IMR-90 (cell line): Measurements from ENCODE around the gene LFNG. TPM values are rescaled to one million over a fixed set of nuclear protein-coding genes. Genes with fewer than 3 reads are reported as not detected.

Source experiments
- ATAC-seq: fragments of 200-7000 bp; cut with Tn5 transposase; 2 replicates; pipeline ENCODE4 v1.9.1; 2020; ENCODE audit warnings: low read depth, mild to moderate bottlenecking, moderate library complexity
- BruUV-seq: library from RNA; stranded (reverse); fragments of 400-500 nt; replicated peaks from 2 replicates; lab custom pipeline; 2021; lab: Mats Ljungman, UMichigan
- CTCF ChIA-PET: fragments of 300-600 bp; formaldehyde crosslinking; extraction: SDS; loops from one replicate; lab custom pipeline; 2021; ENCODE audit warnings: antibody characterized with exemption; lab: Yijun Ruan, JAX
- POLR2A ChIA-PET: fragments of 300-600 bp; sonication (Branson Sonifier 250); formaldehyde crosslinking; loops from one replicate; lab custom pipeline; 2022; ENCODE audit warnings: antibody characterized with exemption; ENCODE audit not compliant: unreplicated experiment; lab: Charles Lee
- DNase-seq: peaks from one replicate; pipeline ENCODE4 v3.0.0; 2013
- H2AFZ ChIP-seq: replicated peaks from 2 replicates; pipeline ENCODE3; 2013; ENCODE audit warnings: low read length, mild to moderate bottlenecking; ENCODE audit not compliant: poor library complexity
- H2AK5ac ChIP-seq: 2 replicates; pipeline ENCODE4 v1.6.1; 2013; ENCODE audit warnings: low read depth, low read length, inconsistent platforms
- H2AK9ac ChIP-seq: replicated peaks from 2 replicates; pipeline ENCODE3; 2013; ENCODE audit warnings: mild to moderate bottlenecking, low read depth, low read length, moderate library complexity; ENCODE audit not compliant: poor library complexity
- H2BK120ac ChIP-seq: 2 replicates; pipeline ENCODE4 v1.6.1; 2013; ENCODE audit warnings: low read depth, low read length, inconsistent platforms
- H2BK15ac ChIP-seq: 3 replicates; pipeline ENCODE4 v1.6.1; 2013; ENCODE audit warnings: low read depth, low read length, inconsistent platforms
- H2BK20ac ChIP-seq: 2 replicates; pipeline ENCODE4 v1.6.1; 2013; ENCODE audit warnings: low read depth, mild to moderate bottlenecking, inconsistent platforms, low read length, moderate library complexity
- H2BK5ac ChIP-seq: 2 replicates; pipeline ENCODE4 v1.6.1; 2013; ENCODE audit warnings: mild to moderate bottlenecking, low read depth, low read length, inconsistent platforms; ENCODE audit not compliant: poor library complexity, severe bottlenecking
- H3K14ac ChIP-seq: replicated peaks from 2 replicates; pipeline ENCODE4 v1.6.1; 2013; ENCODE audit warnings: low read depth, low read length, inconsistent platforms
- H3K18ac ChIP-seq: 2 replicates; pipeline ENCODE4 v1.6.1; 2013; ENCODE audit warnings: low read depth, low read length, control low read depth
- H3K23ac ChIP-seq: 2 replicates; pipeline ENCODE4 v1.6.1; 2013; ENCODE audit warnings: low read depth, low read length, inconsistent platforms
- H3K27ac ChIP-seq: 2 replicates; pipeline ENCODE4 v1.5.1; 2013; ENCODE audit warnings: mild to moderate bottlenecking, control low read depth, low read length; ENCODE audit not compliant: insufficient read depth
- H3K27me3 ChIP-seq: 2 replicates; pipeline ENCODE4 v1.6.1; 2013; ENCODE audit warnings: low read length; ENCODE audit not compliant: control insufficient read depth, insufficient read depth
- H3K36me3 ChIP-seq: 2 replicates; pipeline ENCODE4 v1.6.1; 2013; ENCODE audit warnings: low read length, mixed read lengths; ENCODE audit not compliant: control insufficient read depth, insufficient read depth
- H3K4ac ChIP-seq: 2 replicates; pipeline ENCODE4 v1.6.1; 2013; ENCODE audit warnings: low read depth, low read length, inconsistent platforms
- H3K4me1 ChIP-seq: 2 replicates; pipeline ENCODE4 v1.6.1; 2013; ENCODE audit warnings: low read length, mixed read lengths; ENCODE audit not compliant: control insufficient read depth, insufficient read depth
- H3K4me2 ChIP-seq: 2 replicates; pipeline ENCODE4 v1.6.1; 2013; ENCODE audit warnings: low read depth, mild to moderate bottlenecking, control low read depth, low read length, moderate library complexity
- H3K4me3 ChIP-seq: 2 replicates; pipeline ENCODE4 v1.5.1; 2013; ENCODE audit warnings: low read depth, mild to moderate bottlenecking, control low read depth, low read length, moderate library complexity; ENCODE audit not compliant: insufficient read depth
- H3K56ac ChIP-seq: 2 replicates; pipeline ENCODE4 v1.6.1; 2013; ENCODE audit warnings: low read length, inconsistent platforms; ENCODE audit not compliant: insufficient read depth; ENCODE audit errors: extremely low read depth
- H3K79me1 ChIP-seq, 2 experiments: 2 replicates each; pipeline ENCODE4 v1.6.1; 2013; ENCODE audit warnings: low read length in 2 of 2, inconsistent platforms in 1 of 2, low read depth in 1 of 2
- H3K9ac ChIP-seq: 2 replicates; pipeline ENCODE4 v1.6.1; 2013; ENCODE audit warnings: low read depth, low read length, control low read depth
- H3K9me1 ChIP-seq: 2 replicates; pipeline ENCODE4 v1.6.1; 2013; ENCODE audit warnings: low read length, inconsistent platforms; ENCODE audit not compliant: insufficient read depth
- H3K9me3 ChIP-seq: 2 replicates; pipeline ENCODE4 v1.6.1; 2013; ENCODE audit warnings: low read length; ENCODE audit not compliant: control insufficient read depth, insufficient read depth
- H4K20me1 ChIP-seq: 2 replicates; pipeline ENCODE4 v1.6.1; 2013; ENCODE audit warnings: low read length, inconsistent platforms; ENCODE audit not compliant: insufficient read depth
- H4K5ac ChIP-seq: 2 replicates; pipeline ENCODE4 v1.6.1; 2013; ENCODE audit warnings: mild to moderate bottlenecking, low read depth, low read length, control low read depth
- H4K8ac ChIP-seq, 2 experiments: 2 replicates each; pipeline ENCODE4 v1.6.1; 2013; ENCODE audit warnings: low read depth in 2 of 2, low read length in 2 of 2, control low read depth in 1 of 2, inconsistent platforms in 1 of 2
- H4K91ac ChIP-seq: 2 replicates; pipeline ENCODE4 v1.6.1; 2013; ENCODE audit warnings: low read depth, low read length, inconsistent platforms; ENCODE audit not compliant: insufficient read depth
- BHLHE40 ChIP-seq: fragments of 150-350 bp; IDR thresholded peaks from 2 replicates; pipeline ENCODE4 v1.6.1; 2016; ENCODE audit warnings: mild to moderate bottlenecking, low read depth, low read length
- CEBPB ChIP-seq: IDR thresholded peaks from 2 replicates; pipeline ENCODE4 v1.6.1; 2012; ENCODE audit warnings: low read depth, low read length, improper control_type of control experiment
- CHD1 ChIP-seq: IDR thresholded peaks from 2 replicates; pipeline ENCODE4 v1.6.1; 2012; ENCODE audit warnings: low read depth, low read length, improper control_type of control experiment
- MAFK ChIP-seq: IDR thresholded peaks from 2 replicates; pipeline ENCODE4 v1.6.1; 2012; ENCODE audit warnings: low read depth, low read length, improper control_type of control experiment
- MXI1 ChIP-seq: IDR thresholded peaks from 2 replicates; pipeline ENCODE4 v1.6.1; 2012; ENCODE audit warnings: low read depth, mild to moderate bottlenecking, low read length, moderate library complexity, borderline replicate concordance
- NFE2L2 ChIP-seq: fragments of 150-350 bp; IDR thresholded peaks from 2 replicates; pipeline ENCODE4 v1.6.1; 2016; ENCODE audit warnings: low read depth, mild to moderate bottlenecking, low read length
- POLR2A ChIP-seq: IDR thresholded peaks from 2 replicates; pipeline ENCODE4 v1.6.1; 2012; ENCODE audit warnings: mild to moderate bottlenecking, low read depth, low read length
- RCOR1 ChIP-seq: IDR thresholded peaks from 2 replicates; pipeline ENCODE4 v1.6.1; 2012; ENCODE audit warnings: mild to moderate bottlenecking, low read length, improper control_type of control experiment; ENCODE audit not compliant: insufficient replicate concordance
- SMC3 ChIP-seq: fragments of 150-350 bp; IDR thresholded peaks from 2 replicates; pipeline ENCODE4 v1.6.1; 2016; ENCODE audit warnings: low read depth, mild to moderate bottlenecking, antibody characterized with exemption, low read length, moderate library complexity
- WGBS, 2 experiments: methylation state at CpG; one replicate each; pipeline versions ENCODE4 v1.1.5 to v1.1.7; 2013; ENCODE audit warnings: missing lambda C conversion rate in 2 of 2; ENCODE audit not compliant: insufficient read length in 1 of 2; ENCODE audit errors: extremely low coverage in 2 of 2; 5-methylcytosine and 5-hydroxymethylcytosine counted together
- dilution Hi-C: fragments of 300-500 bp; cut with HindIII; formaldehyde crosslinking; loops from one replicate; pipeline ENCODE4 v1.14.3; 2018; ENCODE audit warnings: low sequenced_read_pairs; ENCODE audit not compliant: unreplicated experiment
- in situ Hi-C: fragments of 300-500 bp; cut with MboI; formaldehyde crosslinking; loops from 3 replicates; pipeline ENCODE4 v1.14.3; 2019; ENCODE audit warnings: low sequenced_read_pairs, inconsistent platforms, mixed read lengths
- intact Hi-C: fragments of 100-400 bp; cut with micrococcal nuclease; formaldehyde crosslinking; loops from 2 replicates; pipeline ENCODE4 v1.10.0; 2022
- polyA plus RNA-seq, 3 experiments: library from polyadenylated mRNA; depleted of rRNA; stranded (reverse); fragments of >200 nt; gene quantifications; 2 replicates each; pipeline ENCODE4 v1.2.3, GENCODE V29; 2012; ENCODE audit warnings: low replicate concordance in 1 of 3
- total RNA-seq: library from RNA; depleted of rRNA; stranded (reverse); fragments of >200 nt; gene quantifications from 2 replicates; pipeline ENCODE4 v1.2.3, GENCODE V29; 2012
- TF ChIP-seq, protein P1 (sequence below): fragments of 150-350 bp; IDR thresholded peaks from 2 replicates; pipeline ENCODE4 v1.6.1; 2016; ENCODE audit warnings: low read depth, mild to moderate bottlenecking, low read length, moderate library complexity, borderline replicate concordance

The LFNG gene
- total and polyA plus RNA-seq, 2 of the 4 experiments (the other 2 are of a cell fraction): 1.8 to 5.1 TPM

DNA sequence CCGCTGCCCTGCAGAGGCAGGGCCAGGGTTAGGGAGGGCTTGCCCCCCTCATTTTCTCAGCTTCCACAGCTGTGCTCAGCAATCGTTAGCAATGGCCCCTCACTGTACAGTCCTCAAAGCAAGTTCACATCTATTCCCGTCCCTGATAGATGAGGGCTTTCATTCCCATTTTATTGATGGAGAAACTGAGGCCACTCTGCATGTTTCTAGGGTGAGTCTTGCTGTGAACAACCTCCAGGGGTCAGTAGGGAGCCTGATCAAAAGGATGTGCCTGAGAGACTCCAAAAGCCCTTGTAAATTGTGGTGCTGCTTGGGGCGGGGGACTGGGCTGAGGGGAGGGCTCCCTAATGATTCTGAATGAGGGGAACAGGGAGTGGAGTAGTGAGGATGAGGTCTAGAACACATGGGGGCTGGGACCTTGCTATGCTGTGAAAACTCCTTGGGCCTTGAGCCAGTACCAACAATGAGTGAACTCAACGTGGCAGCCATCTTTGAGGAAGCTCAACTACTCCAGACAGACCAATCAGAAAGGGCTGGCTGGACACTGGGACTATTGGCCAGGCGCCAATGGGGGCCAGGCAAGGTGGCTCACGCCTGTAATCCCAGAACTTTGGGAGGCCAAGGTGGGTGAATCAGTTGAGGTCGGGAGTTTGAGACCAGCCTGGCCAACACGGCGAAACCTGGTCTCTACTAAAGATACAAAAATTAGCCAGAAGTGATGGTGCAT, 36.7 kb upstream of the LFNG start:
- H3K9me1 ChIP-seq: no peaks in the 10 kb centered on the region

More for the DNA sequence above, 36.7 kb upstream of the LFNG start:
- H2BK120ac ChIP-seq: no peak overlapping the region
- H4K91ac ChIP-seq: no peak overlapping the region
- no peaks in the 10 kb centered on the region for H3K79me1 ChIP-seq
- H2AFZ ChIP-seq: no peak overlapping the region
- ChIA-PET POLR2A (no interaction called here), CTCF (no interaction called here)
- H2BK20ac ChIP-seq: no peak overlapping the region
- H3K4me3 ChIP-seq: no peak overlapping the region
- WGBS, 2 experiments: 56% methylated on average over 5 of the region's 10 CpGs; no CpG with 5 or more reads in 1 of the 2 experiments
- H3K56ac ChIP-seq: no peak overlapping the region
- H3K27me3 ChIP-seq: peaks cover 13% of the 10 kb centered on the region; the same call in 1 of the 2 replicates
- H3K4me1 ChIP-seq: no peaks in the 10 kb centered on the region
- no peak overlapping the region for H3K18ac ChIP-seq
- ATAC-seq: no peak
- TF ChIP-seq POLR2A (no peak), SMC3 (no peak), CHD1 (no peak), CEBPB (no peak), NFE2L2 (no peak), MXI1 (no peak), RCOR1 (no peak), BHLHE40 (no peak), MAFK (no peak)
- TF ChIP-seq, protein P1, sequence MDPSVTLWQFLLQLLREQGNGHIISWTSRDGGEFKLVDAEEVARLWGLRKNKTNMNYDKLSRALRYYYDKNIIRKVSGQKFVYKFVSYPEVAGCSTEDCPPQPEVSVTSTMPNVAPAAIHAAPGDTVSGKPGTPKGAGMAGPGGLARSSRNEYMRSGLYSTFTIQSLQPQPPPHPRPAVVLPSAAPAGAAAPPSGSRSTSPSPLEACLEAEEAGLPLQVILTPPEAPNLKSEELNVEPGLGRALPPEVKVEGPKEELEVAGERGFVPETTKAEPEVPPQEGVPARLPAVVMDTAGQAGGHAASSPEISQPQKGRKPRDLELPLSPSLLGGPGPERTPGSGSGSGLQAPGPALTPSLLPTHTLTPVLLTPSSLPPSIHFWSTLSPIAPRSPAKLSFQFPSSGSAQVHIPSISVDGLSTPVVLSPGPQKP: no peak
- no peak overlapping the region for H2AK9ac ChIP-seq
- no peaks in the 10 kb centered on the region for H4K20me1 ChIP-seq
- no peak overlapping the region for H4K8ac ChIP-seq
- H2BK15ac ChIP-seq: no peak overlapping the region
- no peak for DNase-seq
- H3K9me3 ChIP-seq: peaks cover 5% of the 10 kb centered on the region; the same call in 1 of the 2 replicates
- H3K27ac ChIP-seq: no peak overlapping the region
- no peak overlapping the region for H2AK5ac ChIP-seq
- H3K4ac ChIP-seq: no peak overlapping the region
- dilution Hi-C loops (no loop called here), in situ Hi-C loops (no loop called here), intact Hi-C loops (no loop called here)
- no peak overlapping the region for H2BK5ac ChIP-seq
- BruUV-seq: no TSS peak
- no peak overlapping the region for H3K23ac ChIP-seq
- no peak overlapping the region for H4K5ac ChIP-seq
- no peak overlapping the region for H3K9ac ChIP-seq
- H3K4me2 ChIP-seq: no peak overlapping the region
- H3K36me3 ChIP-seq: no peaks in the 10 kb centered on the region
- H3K14ac ChIP-seq: no peak overlapping the region
